LNCAP (cell line): ENCODE data around the gene PRSS48.

Experiments used
- TF ChIP-seq, protein P1 (sequence below): fragments of 450-650 bp; IDR thresholded peaks from 2 replicates; pipeline ENCODE4 v1.5.1; 2017; ENCODE audit warnings: mild to moderate bottlenecking

The PRSS48 gene

DNA sequence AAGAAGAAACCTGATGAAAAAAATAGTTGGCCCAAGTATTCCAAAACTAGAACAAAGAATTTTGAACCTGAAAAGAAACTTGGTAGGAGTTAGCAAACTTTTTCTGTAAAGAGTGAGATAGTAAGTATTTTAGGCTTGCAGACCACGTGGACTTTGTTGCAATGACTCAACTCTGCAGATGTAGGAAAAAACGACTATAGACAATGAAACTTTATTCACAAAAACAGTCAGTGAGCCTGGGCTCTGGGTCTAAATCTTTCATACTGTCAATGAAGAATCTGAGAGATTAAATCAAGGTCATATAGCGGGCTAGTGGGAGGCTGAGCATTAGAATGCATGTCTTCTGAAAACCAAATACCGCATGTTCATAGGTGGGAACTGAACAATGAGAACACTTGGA is 25.5 kb downstream of the PRSS48 start:
- TF ChIP-seq, protein P1, sequence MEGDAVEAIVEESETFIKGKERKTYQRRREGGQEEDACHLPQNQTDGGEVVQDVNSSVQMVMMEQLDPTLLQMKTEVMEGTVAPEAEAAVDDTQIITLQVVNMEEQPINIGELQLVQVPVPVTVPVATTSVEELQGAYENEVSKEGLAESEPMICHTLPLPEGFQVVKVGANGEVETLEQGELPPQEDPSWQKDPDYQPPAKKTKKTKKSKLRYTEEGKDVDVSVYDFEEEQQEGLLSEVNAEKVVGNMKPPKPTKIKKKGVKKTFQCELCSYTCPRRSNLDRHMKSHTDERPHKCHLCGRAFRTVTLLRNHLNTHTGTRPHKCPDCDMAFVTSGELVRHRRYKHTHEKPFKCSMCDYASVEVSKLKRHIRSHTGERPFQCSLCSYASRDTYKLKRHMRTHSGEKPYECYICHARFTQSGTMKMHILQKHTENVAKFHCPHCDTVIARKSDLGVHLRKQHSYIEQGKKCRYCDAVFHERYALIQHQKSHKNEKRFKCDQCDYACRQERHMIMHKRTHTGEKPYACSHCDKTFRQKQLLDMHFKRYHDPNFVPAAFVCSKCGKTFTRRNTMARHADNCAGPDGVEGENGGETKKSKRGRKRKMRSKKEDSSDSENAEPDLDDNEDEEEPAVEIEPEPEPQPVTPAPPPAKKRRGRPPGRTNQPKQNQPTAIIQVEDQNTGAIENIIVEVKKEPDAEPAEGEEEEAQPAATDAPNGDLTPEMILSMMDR, result no peak

DNA sequence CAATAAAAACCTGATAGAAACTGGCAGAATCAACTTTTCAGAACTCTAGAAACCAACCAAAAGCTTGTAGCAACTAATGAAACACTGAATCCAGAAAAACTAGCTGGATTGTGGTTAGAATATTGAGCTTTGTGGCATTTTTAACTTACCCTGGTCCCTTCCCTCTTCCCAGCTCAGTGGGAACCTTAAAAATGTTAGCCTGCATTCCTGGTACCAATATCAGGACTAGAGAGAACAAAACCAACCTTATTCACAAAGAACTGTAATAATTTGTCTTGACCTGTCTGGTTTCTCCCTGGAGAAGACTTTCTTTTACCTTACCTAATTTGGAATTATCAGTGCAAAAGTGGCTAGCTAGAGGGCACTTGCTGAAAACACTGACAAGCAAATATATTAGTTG is 27.3 kb downstream of the PRSS48 start:
- TF ChIP-seq, protein P1, result no peak

GRCh38 chr4:151304755-151305154 is 27.8 kb downstream of the PRSS48 start:
- TF ChIP-seq, protein P1, result no peak

GRCh38 chr4:151310124-151310728 is 33.3 kb downstream of the PRSS48 start:
- TF ChIP-seq, protein P1, result no peak

GRCh38 chr4:151313306-151314009 is 36.5 kb downstream of the PRSS48 start:
- TF ChIP-seq, protein P1, result no peak

- TF ChIP-seq, protein P1, result no peak
Measured at GRCh38 chr4:151314010-151314355, 37.0 kb downstream of the PRSS48 start.

GRCh38 chr4:151314479-151314878 is 37.5 kb downstream of the PRSS48 start:
- TF ChIP-seq, protein P1, result no peak
